ENCODE measurements around the gene GATAD2B.

Gene GATAD2B

DNA sequence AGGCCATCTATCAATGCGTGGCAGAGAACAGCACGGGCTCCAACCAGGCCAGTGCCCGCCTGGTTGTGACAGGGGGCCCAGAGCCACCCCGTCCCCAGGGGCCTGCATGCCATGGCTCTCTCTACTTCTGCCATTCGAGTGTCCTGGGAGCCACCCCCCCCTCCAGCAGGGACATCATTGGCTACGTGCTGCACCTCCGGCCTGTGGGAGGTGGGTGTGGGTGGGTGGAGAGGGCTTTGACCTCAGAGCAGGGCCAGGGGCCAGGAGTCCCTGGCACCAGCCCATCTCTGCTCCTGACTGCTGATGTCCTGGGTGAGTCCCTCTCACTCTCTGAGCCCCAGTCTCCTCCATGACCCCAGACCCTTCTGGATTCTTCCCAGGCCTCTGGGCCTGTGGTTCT, 122.3 kb downstream of the GATAD2B start:
- no peak for TF ChIP-seq POLR2A (IDR thresholded peaks at IDR 0.05; ENCODE audit: low read depth, low read length)
- DNase-seq (ENCODE audit: insufficient read length, low spot score) (no peak), FAIRE-seq (no peak)

- DNase-seq (ENCODE audit: insufficient read length, low spot score), result no peak
- no peak for FAIRE-seq
- no peak for TF ChIP-seq POLR2A (IDR thresholded peaks at IDR 0.05; ENCODE audit: low read depth, low read length)
These were observed 123.0 kb downstream of the GATAD2B start for GRCh38 chr1:153799566-153800465.

DNA sequence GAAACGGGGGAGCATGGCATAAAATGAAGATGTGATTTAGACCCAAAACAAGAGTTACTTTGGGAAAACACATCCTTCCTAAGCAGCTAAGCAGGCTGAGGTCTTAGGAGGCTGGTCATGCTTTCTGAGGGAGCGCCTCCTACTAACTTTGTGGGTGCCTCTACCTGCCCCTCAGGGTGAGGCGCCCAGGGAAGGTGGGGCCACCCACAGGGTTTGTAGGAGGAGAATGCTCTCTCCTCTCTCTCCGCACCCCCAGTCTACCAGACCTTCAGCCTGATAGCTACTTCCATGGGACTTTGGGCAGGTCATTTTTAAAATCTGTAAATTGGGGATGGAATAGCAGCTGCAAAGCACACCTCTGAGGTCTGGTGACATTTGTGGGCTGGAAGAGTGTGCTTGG, 123.8 kb downstream of the GATAD2B start:
- no peak for TF ChIP-seq POLR2A (IDR thresholded peaks at IDR 0.05; ENCODE audit: low read depth, low read length)
- no peak for DNase-seq (ENCODE audit: insufficient read length, low spot score)
- no peak for FAIRE-seq

DNA sequence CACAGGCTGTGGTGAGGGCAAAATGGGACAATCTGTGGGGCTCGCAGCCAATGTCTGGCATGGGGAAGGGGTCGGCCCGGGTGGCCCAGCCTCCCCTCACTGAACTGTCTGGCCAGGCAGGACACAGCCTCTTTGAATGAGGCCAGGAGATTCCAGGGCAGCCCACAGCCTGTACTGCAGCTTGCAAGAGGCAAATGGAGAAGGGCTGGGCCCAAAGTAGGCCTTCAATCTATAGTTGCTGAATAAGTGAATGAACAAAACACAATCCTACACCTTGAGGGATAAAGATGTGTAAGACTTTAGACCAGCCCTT, 124.3 kb downstream of the GATAD2B start:
- TF ChIP-seq POLR2A (IDR thresholded peaks at IDR 0.05; ENCODE audit: low read depth, low read length), result no peak
- no peak for DNase-seq (ENCODE audit: insufficient read length, low spot score)
- no peak for FAIRE-seq

GRCh38 chr1:153796786-153797659, 125.7 kb downstream of the GATAD2B start:
- no peak for FAIRE-seq
- TF ChIP-seq POLR2A (IDR thresholded peaks at IDR 0.05; ENCODE audit: low read depth, low read length), result no peak
- peak; percentile 69 for DNase-seq (ENCODE audit: insufficient read length, low spot score)

DNA sequence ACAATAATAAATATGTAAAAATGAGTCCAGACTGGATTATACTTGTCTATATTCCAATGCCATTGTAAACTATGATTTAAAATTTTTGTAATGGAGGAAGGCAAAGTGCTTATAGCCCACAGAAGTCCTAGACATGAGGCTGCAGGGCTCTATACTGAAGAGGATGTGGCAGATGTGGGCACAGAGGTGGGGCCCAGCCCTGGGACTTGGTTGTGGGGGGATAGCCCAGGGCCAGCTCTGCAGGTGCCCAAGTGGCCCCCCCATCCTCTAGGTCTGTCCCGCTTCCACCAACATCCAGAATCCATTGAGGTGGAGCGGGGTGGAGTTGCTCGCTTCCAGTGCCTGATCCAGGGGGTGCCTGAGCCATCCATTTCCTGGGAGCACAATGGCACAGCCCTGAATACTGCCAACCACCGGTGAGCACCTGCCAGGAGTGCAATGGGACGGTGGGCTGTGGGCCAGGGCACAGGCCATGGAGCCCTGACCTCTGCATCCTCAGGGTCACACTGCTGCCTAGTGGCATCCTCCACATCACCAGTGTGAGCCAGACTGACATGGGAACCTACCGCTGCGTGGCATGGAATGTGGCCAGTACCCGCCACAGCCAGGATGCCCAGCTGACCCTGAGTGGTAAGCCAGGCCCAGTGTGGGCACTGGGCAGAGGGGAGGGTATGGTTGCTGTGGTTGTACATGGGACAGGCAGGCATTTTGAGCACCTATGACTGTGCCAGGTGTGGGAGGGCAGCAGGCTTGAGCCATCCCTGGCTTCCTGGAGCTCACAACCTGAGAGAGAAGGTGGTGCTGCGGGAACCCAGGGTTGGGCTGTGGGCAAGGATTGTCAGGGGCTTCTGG, 126.6 kb downstream of the GATAD2B start:
- no peak for DNase-seq (ENCODE audit: insufficient read length, low spot score)
- no peak for FAIRE-seq
- no peak for TF ChIP-seq POLR2A (IDR thresholded peaks at IDR 0.05; ENCODE audit: low read depth, low read length)

GRCh38 chr1:153795330-153795837, 127.4 kb downstream of the GATAD2B start:
- FAIRE-seq (no peak), DNase-seq (ENCODE audit: insufficient read length, low spot score) (no peak)
- no peak for TF ChIP-seq POLR2A (IDR thresholded peaks at IDR 0.05; ENCODE audit: low read depth, low read length)

GRCh38 chr1:153794624-153795329, 128.0 kb downstream of the GATAD2B start:
- TF ChIP-seq POLR2A (IDR thresholded peaks at IDR 0.05; ENCODE audit: low read depth, low read length), result no peak
- DNase-seq (ENCODE audit: insufficient read length, low spot score) (no peak), FAIRE-seq (no peak)

DNA sequence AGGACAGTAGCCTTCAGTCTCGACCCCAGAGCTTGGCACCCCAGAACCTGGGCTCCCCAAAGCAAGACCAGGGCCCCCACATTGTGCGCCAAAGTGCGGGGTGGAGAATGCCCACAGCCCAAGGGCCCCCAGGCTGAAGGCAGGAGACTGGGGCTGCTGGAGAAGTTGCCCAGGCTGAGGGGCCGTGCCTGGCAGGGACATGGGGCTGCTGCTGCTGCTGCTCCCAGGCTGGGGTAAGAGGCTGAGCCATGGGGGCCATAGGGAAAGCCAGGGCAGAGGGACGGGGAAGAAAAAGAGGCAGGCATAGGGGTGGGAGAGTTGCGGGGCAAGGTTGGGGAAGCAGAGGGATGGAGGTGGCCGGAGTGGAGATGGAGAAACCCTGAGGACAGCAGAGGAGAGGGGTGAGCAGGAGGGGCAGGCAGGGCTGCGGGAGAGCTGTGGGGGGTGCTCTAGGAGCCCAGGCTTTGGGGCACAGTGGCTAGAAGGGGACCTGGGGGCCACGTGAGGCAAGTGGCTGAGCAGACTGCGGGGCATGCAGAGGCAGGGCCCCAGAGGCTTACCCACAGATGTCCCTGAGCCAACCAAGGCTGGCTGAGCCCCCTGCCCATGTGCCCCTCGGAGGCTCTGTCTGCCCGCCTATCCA, 128.7 kb downstream of the GATAD2B start:
- no peak for FAIRE-seq
- no peak for TF ChIP-seq POLR2A (IDR thresholded peaks at IDR 0.05; ENCODE audit: low read depth, low read length)
- DNase-seq (ENCODE audit: insufficient read length, low spot score), result no peak

- no peak for FAIRE-seq
- TF ChIP-seq POLR2A (IDR thresholded peaks at IDR 0.05; ENCODE audit: low read depth, low read length), result no peak
- no peak for DNase-seq (ENCODE audit: insufficient read length, low spot score)
These were observed 129.4 kb downstream of the GATAD2B start for GRCh38 chr1:153793261-153793972.

- no peak for TF ChIP-seq POLR2A (IDR thresholded peaks at IDR 0.05; ENCODE audit: low read depth, low read length)
- DNase-seq (ENCODE audit: insufficient read length, low spot score) (no peak), FAIRE-seq (no peak)
These were observed 130.1 kb downstream of the GATAD2B start for GRCh38 chr1:153792631-153793041.

- TF ChIP-seq POLR2A (IDR thresholded peaks at IDR 0.05; ENCODE audit: low read depth, low read length), result no peak
- FAIRE-seq (no peak), DNase-seq (ENCODE audit: insufficient read length, low spot score) (peak; percentile 57)
These were observed 131.0 kb downstream of the GATAD2B start for GRCh38 chr1:153791648-153792253.
